BLaER1 (cell line): ENCODE measurements around the gene ACTR8.

Source experiments
- H3K27ac ChIP-seq: shearing (Covaris generic); formaldehyde crosslinking; 2 replicates; pipeline ENCODE4 v1.8.1; 2022
- H3K27me3 ChIP-seq: shearing (Covaris generic); formaldehyde crosslinking; 2 replicates; pipeline ENCODE4 v1.8.1; 2022
- H3K36me3 ChIP-seq: shearing (Covaris generic); formaldehyde crosslinking; 2 replicates; pipeline ENCODE4 v1.8.1; 2022
- H3K4me1 ChIP-seq: shearing (Covaris generic); formaldehyde crosslinking; 2 replicates; pipeline ENCODE4 v1.8.1; 2022
- H3K4me2 ChIP-seq: shearing (Covaris generic); formaldehyde crosslinking; 2 replicates; pipeline ENCODE4 v1.8.1; 2022
- H3K4me3 ChIP-seq: shearing (Covaris generic); formaldehyde crosslinking; 2 replicates; pipeline ENCODE4 v1.8.1; 2022
- H3K9ac ChIP-seq: shearing (Covaris generic); formaldehyde crosslinking; 2 replicates; pipeline ENCODE4 v1.8.1; 2022
- H3K9me3 ChIP-seq: shearing (Covaris generic); formaldehyde crosslinking; 2 replicates; pipeline ENCODE4 v1.8.1; 2022
- H4K20me1 ChIP-seq: shearing (Covaris generic); formaldehyde crosslinking; 2 replicates; pipeline ENCODE4 v1.8.1; 2022
- Cebpa-rat ChIP-seq: shearing (Covaris generic); IDR thresholded peaks from 2 replicates; pipeline ENCODE4 v1.8.1; 2022

Gene ACTR8

GRCh38 chr3:53865732-53866499 lies 16.0 kb downstream of the ACTR8 start:
- Histone ChIP-seq H3K4me3 (no peak overlapping the region), H3K9me3 (no peaks in the 10 kb centered on the region), H3K36me3 (peaks cover 96% of the 10 kb centered on the region), H3K4me1 (no peaks in the 10 kb centered on the region), H3K9ac (no peak overlapping the region), H3K27me3 (no peaks in the 10 kb centered on the region), H3K27ac (no peak overlapping the region), H3K4me2 (no peak overlapping the region), H4K20me1 (no peaks in the 10 kb centered on the region)
- no peak for TF ChIP-seq Cebpa-rat

GRCh38 chr3:53863145-53863544 lies 18.8 kb downstream of the ACTR8 start:
- TF ChIP-seq Cebpa-rat: no peak
- Histone ChIP-seq H3K36me3 (peaks cover 86% of the 10 kb centered on the region), H3K4me3 (no peak overlapping the region), H3K9ac (no peak overlapping the region), H3K9me3 (no peaks in the 10 kb centered on the region), H3K27me3 (no peaks in the 10 kb centered on the region), H3K4me1 (peaks cover 9% of the 10 kb centered on the region), H3K4me2 (no peak overlapping the region), H4K20me1 (no peaks in the 10 kb centered on the region), H3K27ac (no peak overlapping the region)

- peaks cover 77% of the 10 kb centered on the region for H3K36me3 ChIP-seq
- TF ChIP-seq Cebpa-rat: no peak
- no peaks in the 10 kb centered on the region for H4K20me1 ChIP-seq
Observed at GRCh38 chr3:53862241-53862640, 19.7 kb downstream of the ACTR8 start.

GRCh38 chr3:53860196-53860595 lies 21.8 kb downstream of the ACTR8 start:
- TF ChIP-seq Cebpa-rat: no peak
- Histone ChIP-seq H3K27ac (no peak overlapping the region), H3K36me3 (peaks cover 60% of the 10 kb centered on the region), H3K4me1 (peaks cover 23% of the 10 kb centered on the region), H3K9me3 (no peaks in the 10 kb centered on the region), H3K27me3 (no peaks in the 10 kb centered on the region), H3K9ac (no peak overlapping the region), H3K4me2 (no peak overlapping the region), H4K20me1 (no peaks in the 10 kb centered on the region), H3K4me3 (no peak overlapping the region)

More at GRCh38 chr3:53862241-53862640, 19.7 kb downstream of the ACTR8 start:
- H3K27ac ChIP-seq: no peak overlapping the region
- H3K4me3 ChIP-seq: no peak overlapping the region
- H3K9ac ChIP-seq: no peak overlapping the region
- no peaks in the 10 kb centered on the region for H3K27me3 ChIP-seq
- no peak overlapping the region for H3K4me2 ChIP-seq
- H3K9me3 ChIP-seq: no peaks in the 10 kb centered on the region
- H3K4me1 ChIP-seq: peaks cover 16% of the 10 kb centered on the region

GRCh38 chr3:53859178-53859577 lies 22.8 kb downstream of the ACTR8 start:
- Histone ChIP-seq H3K9ac (no peak overlapping the region), H3K27me3 (no peaks in the 10 kb centered on the region), H4K20me1 (no peaks in the 10 kb centered on the region), H3K4me2 (no peak overlapping the region), H3K4me1 (peaks cover 23% of the 10 kb centered on the region), H3K4me3 (no peak overlapping the region), H3K36me3 (peaks cover 50% of the 10 kb centered on the region), H3K9me3 (no peaks in the 10 kb centered on the region), H3K27ac (no peak overlapping the region)
- no peak for TF ChIP-seq Cebpa-rat

GRCh38 chr3:53858096-53858741 lies 23.7 kb downstream of the ACTR8 start:
- no peaks in the 10 kb centered on the region for H4K20me1 ChIP-seq
- peaks cover 23% of the 10 kb centered on the region for H3K4me1 ChIP-seq
- no peak overlapping the region for H3K4me3 ChIP-seq
- TF ChIP-seq Cebpa-rat: no peak
- H3K4me2 ChIP-seq: peak overlapping the region; percentile 16; the same call in 1 of the 2 replicates
- H3K27ac ChIP-seq: no peak overlapping the region
- no peaks in the 10 kb centered on the region for H3K27me3 ChIP-seq
- H3K9ac ChIP-seq: no peak overlapping the region
- no peaks in the 10 kb centered on the region for H3K9me3 ChIP-seq
- H3K36me3 ChIP-seq: peaks cover 40% of the 10 kb centered on the region

- TF ChIP-seq Cebpa-rat: no peak
- no peak overlapping the region for H3K4me3 ChIP-seq
- H3K27me3 ChIP-seq: no peaks in the 10 kb centered on the region
- H3K36me3 ChIP-seq: peaks cover 28% of the 10 kb centered on the region
- H3K27ac ChIP-seq: no peak overlapping the region
- H3K4me2 ChIP-seq: peak overlapping the region; percentile 20; the same call in 1 of the 2 replicates
- peaks cover 23% of the 10 kb centered on the region for H3K4me1 ChIP-seq
- H4K20me1 ChIP-seq: no peaks in the 10 kb centered on the region
- H3K9ac ChIP-seq: no peak overlapping the region
- H3K9me3 ChIP-seq: no peaks in the 10 kb centered on the region
Observed at GRCh38 chr3:53856964-53857363, 25.0 kb downstream of the ACTR8 start.

- H3K36me3 ChIP-seq: no peaks in the 10 kb centered on the region
- H3K27ac ChIP-seq: no peak overlapping the region
- H3K9me3 ChIP-seq: peaks cover 13% of the 10 kb centered on the region
- TF ChIP-seq Cebpa-rat: no peak
- H4K20me1 ChIP-seq: no peaks in the 10 kb centered on the region
- H3K4me2 ChIP-seq: no peak overlapping the region
- no peaks in the 10 kb centered on the region for H3K4me1 ChIP-seq
- no peak overlapping the region for H3K4me3 ChIP-seq
- no peak overlapping the region for H3K9ac ChIP-seq
- H3K27me3 ChIP-seq: peaks cover 18% of the 10 kb centered on the region
Observed at GRCh38 chr3:53850895-53851294, 31.1 kb downstream of the ACTR8 start.

GRCh38 chr3:53849916-53850315 lies 32.0 kb downstream of the ACTR8 start:
- peaks cover 28% of the 10 kb centered on the region for H3K27me3 ChIP-seq
- H3K9ac ChIP-seq: no peak overlapping the region

GRCh38 chr3:53846851-53847155 lies 35.1 kb downstream of the ACTR8 start:
- Histone ChIP-seq H3K4me1 (peaks cover 9% of the 10 kb centered on the region), H3K9me3 (peaks cover 22% of the 10 kb centered on the region), H3K9ac (no peak overlapping the region), H3K27ac (no peak overlapping the region), H3K27me3 (peaks cover 40% of the 10 kb centered on the region), H3K36me3 (no peaks in the 10 kb centered on the region), H3K4me2 (no peak overlapping the region), H4K20me1 (no peaks in the 10 kb centered on the region), H3K4me3 (no peak overlapping the region)
- no peak for TF ChIP-seq Cebpa-rat

More at GRCh38 chr3:53849916-53850315, 32.0 kb downstream of the ACTR8 start:
- Histone ChIP-seq H3K4me3 (no peak overlapping the region), H3K4me1 (no peaks in the 10 kb centered on the region), H3K27ac (no peak overlapping the region), H3K36me3 (no peaks in the 10 kb centered on the region), H3K9me3 (peaks cover 22% of the 10 kb centered on the region), H3K4me2 (no peak overlapping the region), H4K20me1 (no peaks in the 10 kb centered on the region)
- no peak for TF ChIP-seq Cebpa-rat
